NT2/D1 (cell line): ENCODE measurements around the gene ATP12A.

Experiments used
- SUZ12 ChIP-seq: IDR thresholded peaks from 2 replicates; pipeline ENCODE4 v1.6.1; 2011; ENCODE audit not compliant: insufficient read length, insufficient read depth; ENCODE audit errors: extremely low read depth
- YY1 ChIP-seq: IDR thresholded peaks from 2 replicates; pipeline ENCODE4 v1.6.1; 2011; ENCODE audit not compliant: insufficient read length, insufficient read depth
- ZNF274 ChIP-seq: IDR thresholded peaks from 2 replicates; pipeline ENCODE4 v1.6.1; 2011; ENCODE audit warnings: mild to moderate bottlenecking, low read depth, low read length

- no peak for TF ChIP-seq ZNF274
- no peak for TF ChIP-seq YY1
- no peak for TF ChIP-seq SUZ12
Measured at GRCh38 chr13:24719139-24719538, 38.9 kb downstream of the ATP12A start.
